ENCODE measurements around the gene SSUH2.

Gene SSUH2

GRCh38 chr3:8610951-8611350 lies 33.6 kb downstream of the SSUH2 start:
- DNase-seq (ENCODE audit: low read depth) = no peak

DNA sequence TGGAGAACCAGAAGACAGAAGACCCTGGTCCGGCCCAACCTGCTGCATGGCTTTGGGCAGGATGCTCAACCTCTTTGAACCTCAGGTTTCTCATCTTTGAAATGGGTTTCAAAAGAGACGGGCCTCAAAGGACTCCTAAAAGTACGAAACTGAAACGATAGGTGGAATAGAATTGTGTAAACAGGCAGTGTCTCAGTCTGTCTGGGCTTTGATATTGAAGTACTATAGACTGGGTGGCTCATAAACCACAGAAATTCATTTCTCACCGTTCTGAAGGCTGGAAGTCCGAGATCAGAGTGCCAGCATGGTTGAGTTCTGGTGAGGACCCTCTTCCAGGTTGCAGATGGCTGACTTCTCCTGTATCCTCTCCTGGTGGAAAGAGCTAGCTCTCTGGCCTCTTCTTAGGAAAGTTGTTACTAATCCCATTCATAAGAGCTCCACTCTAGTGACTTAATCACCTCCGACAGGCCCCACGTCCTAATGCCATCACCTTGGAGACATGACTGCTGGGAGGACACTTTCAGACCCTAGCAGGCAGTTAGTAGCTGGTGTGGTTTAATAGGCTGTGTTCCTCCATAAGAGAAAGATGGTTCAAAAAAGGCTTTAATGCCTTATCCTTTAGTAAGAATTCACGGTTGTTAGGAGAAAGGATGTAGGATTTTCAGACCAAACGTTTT lies 35.7 kb downstream of the SSUH2 start:
- no peak for DNase-seq (ENCODE audit: low read depth)

DNA sequence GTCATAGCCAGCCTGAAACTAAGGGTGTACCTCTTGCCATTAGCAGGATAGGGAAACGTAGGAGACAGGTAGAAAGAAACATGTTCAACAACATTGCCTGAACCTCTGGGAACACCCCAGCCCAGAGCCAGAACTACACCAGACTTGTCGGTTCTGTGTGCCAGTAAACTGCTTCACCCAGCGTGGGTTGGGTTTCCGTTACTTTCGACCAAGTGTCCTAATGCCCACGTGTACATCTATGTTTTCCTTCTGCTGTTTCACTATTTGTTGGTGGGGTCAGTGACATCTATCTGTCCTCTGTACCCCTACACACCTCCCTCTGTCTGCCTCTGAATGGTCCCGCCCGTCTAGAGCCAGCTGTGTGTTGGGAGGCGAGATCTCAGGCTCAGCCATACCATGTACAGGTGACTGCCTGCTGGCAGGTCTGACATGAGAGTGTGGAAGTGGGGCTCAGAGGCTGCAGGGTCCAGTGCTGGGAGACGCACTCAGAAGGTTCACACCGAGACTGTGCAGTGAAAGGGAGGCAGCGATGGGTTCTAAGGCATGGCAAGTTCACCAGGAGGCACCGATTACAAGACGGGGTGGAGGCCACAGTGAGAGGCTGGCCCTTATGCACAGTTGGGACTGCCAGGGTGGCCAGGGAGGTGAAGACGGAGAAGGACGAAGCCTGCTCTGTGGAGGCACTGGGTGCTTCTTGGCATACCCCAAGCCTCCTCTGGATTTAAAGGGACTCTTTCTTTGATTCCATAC lies 36.4 kb downstream of the SSUH2 start:
- DNase-seq (ENCODE audit: low read depth) = no peak

DNA sequence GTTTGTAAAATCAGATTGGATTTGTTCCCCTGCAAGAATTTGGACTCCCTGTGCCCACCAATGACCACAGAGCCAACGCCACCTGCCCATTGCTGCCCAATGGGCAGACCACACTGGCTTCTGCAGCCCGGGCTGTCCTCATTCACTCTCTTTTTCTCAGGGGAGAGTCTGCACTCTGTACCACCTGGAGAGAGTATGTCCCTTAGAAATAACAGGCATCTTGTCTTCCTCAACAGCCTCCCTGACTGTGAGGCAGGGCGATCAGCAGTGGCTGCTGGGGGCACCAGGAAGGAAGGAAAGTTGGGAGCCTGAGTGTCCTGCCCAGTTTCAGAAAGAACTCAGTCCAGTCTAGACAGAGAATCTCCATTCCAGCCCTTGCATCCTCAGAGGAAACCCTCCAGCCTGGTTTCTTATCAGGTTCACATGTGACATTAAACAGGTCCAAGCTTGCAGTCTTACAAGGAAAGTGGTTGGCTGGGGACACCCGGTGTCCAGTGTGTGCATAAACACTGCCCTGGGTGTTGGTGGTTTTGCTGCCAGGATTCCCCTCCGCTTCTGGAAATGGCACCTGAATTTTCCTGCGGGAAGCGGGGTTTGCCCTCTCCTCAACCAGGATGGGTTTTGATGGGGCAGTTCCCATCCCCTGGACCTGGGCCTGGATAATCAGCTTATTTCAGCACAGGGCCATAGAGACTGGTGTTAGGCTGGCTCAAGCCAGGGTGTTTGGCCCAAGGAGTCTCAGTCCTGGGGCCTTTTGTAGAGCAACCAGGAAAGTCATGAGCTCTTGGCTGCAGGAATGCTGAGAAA lies 37.2 kb downstream of the SSUH2 start:
- DNase-seq (ENCODE audit: low read depth) = no peak

DNA sequence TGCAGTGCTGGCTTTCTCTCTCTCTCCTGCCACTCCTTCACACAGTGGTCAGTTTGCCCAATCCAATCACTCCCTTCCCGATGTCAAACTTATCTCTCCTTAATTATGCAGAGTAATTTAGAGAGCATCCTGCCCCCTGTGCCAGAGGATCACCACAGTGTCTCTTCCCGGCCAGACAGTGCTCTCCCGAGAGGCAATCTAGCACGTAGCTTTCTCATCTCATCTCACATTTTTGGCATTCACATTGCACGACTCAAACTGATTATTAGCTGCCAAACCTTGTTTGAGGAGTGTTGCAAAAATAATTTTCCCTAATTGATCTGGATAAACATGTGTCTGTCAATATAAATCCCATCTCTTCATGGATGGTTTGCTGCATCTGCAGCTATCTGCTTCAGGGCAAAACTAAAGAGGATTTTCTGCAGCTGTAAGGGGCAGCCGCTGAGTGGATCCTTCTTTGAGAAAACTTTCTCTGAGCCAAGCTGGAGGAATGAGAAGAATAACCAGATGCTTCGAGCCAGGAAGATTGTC lies 37.8 kb downstream of the SSUH2 start:
- no peak for DNase-seq (ENCODE audit: low read depth)

- DNase-seq (ENCODE audit: low read depth) = no peak
Observed at GRCh38 chr3:8604988-8605387, 39.6 kb downstream of the SSUH2 start.

DNA sequence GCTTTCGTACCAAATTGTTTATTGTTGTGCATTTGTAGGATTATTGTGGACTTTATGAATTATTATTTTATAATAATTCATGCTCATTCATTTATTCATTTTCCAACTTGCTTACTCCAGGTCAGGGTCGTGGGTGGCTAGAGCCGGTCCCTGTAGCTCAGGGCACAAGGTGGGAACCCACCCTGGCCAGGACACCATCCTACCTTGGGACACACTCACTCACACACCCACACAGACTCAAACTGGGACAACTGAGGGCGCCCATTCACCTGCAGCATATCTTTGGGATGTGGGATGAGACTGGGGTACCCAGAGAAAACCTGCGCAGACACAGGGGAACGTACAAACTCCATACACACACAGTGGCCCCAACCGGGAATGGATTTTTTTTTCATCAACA lies 40.6 kb downstream of the SSUH2 start:
- DNase-seq (ENCODE audit: low read depth) = no peak

DNA sequence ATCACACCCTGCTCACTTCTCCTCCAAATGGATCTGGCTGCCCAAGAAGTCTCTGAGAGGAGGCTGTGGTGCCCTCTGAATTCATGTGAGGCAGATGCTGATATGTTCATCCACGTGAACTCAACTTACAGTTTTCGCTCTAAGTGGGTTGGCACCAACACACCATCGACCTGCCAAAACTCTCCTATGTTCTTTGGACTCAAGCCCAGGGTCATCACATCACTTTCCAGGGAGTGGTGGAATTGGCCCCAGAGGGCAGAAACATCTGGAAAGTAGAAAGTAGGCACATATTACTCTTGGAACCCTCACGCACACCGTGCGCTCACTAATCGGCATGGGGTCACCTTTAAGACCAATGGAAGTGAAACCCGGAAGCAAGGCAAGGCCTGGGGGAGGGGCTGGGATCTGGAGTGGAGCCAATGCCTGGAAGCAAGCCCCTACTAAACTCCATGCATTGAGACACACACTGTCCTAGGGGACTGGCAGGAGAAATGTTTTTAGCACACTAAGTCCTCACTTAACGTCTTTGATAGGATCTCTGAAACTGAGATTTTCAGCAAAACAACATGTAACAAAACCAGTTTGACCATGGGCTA lies 41.4 kb downstream of the SSUH2 start:
- no peak for DNase-seq (ENCODE audit: low read depth)

DNA sequence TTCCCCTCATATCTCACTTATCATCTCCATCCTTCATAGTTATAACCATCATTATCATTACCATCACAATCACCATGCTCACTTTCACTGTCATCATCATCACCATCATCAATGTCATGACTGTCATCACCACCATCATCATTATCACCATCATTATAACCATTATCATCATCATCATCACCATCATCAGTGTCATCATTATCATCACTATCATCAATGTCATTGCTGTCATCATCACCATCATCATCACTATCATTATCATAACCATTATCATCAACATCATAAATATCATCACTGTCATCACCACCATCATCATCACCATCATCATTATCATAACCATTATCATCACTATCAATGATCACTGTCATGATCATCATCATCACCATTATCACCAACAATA lies 44.1 kb downstream of the SSUH2 start:
- no peak for DNase-seq (ENCODE audit: low read depth)

GRCh38 chr3:8599146-8599545 lies 45.5 kb downstream of the SSUH2 start:
- no peak for DNase-seq (ENCODE audit: low read depth)

GRCh38 chr3:8597219-8597853 lies 47.3 kb downstream of the SSUH2 start:
- DNase-seq (ENCODE audit: low read depth) = no peak

- no peak for DNase-seq (ENCODE audit: low read depth)
Observed at GRCh38 chr3:8596321-8597218, 48.0 kb downstream of the SSUH2 start.

- DNase-seq (ENCODE audit: low read depth) = no peak
Observed at GRCh38 chr3:8595695-8596115, 48.9 kb downstream of the SSUH2 start.

DNA sequence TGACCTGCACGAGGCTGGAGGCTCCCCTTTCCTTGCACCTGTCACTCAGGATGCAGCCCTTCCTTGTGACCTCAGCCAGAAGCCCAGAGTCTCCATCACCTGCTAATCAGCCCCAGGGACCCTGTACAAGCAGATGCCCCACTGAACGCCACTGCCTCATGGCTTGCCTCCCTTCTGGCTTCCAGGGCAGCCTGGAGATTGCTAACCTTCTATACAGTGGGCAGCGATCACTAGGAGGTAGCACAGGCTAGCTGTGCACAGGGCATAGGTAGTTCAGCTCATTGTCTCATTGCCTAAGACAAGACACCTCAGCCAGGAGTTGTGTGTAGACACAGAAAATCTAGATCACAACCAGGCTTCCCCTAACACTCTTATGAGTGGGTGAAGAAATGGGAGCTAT lies 49.3 kb downstream of the SSUH2 start:
- no peak for DNase-seq (ENCODE audit: low read depth)

GRCh38 chr3:8593021-8593827 lies 51.4 kb downstream of the SSUH2 start:
- no peak for DNase-seq (ENCODE audit: low read depth)

DNA sequence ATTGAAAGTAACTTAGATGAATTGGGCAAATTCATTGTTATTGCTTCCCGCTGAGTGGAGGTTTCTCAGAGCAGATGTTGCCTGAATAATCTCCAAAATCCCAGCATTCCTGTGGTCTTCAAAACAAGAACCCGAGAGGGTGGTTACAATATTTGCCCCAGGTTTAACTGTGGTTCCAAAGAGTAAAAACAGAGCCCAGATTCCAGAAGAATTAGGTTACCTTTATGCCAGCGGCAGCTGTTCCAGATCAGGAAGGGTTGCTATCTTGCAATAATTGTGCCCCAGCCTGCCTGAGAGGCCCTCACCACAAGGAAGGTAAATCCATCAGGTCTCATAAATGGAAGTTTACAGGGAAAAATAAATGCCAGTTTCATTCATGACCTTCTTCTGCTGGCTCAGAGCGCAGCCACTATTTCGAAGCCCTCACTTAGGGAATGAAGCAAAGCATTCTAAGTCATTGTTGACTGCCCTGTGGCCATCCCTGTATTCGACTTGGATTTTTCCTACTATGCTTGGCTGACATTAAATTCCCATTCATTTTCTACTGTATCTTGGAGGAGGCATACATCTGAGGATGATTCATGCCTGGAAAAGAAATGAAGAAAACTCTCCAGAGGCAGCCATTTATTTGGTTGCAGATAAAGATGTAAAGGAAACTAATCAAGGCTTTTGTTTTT lies 54.6 kb downstream of the SSUH2 start:
- DNase-seq (ENCODE audit: low read depth) = no peak

- no peak for DNase-seq (ENCODE audit: low read depth)
Observed at GRCh38 chr3:8584661-8585060, 59.9 kb downstream of the SSUH2 start.

GRCh38 chr3:8581806-8582445 lies 62.7 kb downstream of the SSUH2 start:
- DNase-seq (ENCODE audit: low read depth) = no peak

DNA sequence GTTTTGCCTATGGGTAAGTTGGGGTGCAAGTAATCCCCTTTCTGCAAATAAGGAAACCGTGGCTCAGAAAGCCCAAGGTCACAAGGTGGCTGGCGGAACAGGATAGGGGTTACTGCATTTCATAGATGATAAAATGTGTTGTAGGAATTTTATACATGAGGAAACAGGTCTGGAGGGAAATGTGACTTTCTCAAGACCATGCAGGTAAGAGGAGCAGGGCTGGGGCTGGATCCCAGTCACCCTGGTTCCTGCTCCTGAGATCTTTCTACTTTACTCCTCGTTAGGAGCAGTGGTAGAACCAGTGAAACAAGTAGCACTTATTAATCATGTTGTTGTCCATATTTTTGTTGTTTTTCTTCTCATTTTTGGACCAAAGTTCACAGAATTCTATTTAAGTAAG lies 63.2 kb downstream of the SSUH2 start:
- no peak for DNase-seq (ENCODE audit: low read depth)
